Limb (tissue), 2 donors: Measurements from ENCODE around the gene EYA3.
A peak's percentile ranks its signal among the peaks of the same experiment; 100 is the strongest.

Experiments
- DNase-seq, 2 donors: peaks; one replicate each; pipeline ENCODE4 v3.0.0-alpha.2; 2016; ENCODE audit errors: extremely low spot score in 2 of 2

The EYA3 gene

GRCh38 chr1:28113242-28113572, 24.8 kb upstream of the EYA3 start:
- DNase-seq: no peak

DNA sequence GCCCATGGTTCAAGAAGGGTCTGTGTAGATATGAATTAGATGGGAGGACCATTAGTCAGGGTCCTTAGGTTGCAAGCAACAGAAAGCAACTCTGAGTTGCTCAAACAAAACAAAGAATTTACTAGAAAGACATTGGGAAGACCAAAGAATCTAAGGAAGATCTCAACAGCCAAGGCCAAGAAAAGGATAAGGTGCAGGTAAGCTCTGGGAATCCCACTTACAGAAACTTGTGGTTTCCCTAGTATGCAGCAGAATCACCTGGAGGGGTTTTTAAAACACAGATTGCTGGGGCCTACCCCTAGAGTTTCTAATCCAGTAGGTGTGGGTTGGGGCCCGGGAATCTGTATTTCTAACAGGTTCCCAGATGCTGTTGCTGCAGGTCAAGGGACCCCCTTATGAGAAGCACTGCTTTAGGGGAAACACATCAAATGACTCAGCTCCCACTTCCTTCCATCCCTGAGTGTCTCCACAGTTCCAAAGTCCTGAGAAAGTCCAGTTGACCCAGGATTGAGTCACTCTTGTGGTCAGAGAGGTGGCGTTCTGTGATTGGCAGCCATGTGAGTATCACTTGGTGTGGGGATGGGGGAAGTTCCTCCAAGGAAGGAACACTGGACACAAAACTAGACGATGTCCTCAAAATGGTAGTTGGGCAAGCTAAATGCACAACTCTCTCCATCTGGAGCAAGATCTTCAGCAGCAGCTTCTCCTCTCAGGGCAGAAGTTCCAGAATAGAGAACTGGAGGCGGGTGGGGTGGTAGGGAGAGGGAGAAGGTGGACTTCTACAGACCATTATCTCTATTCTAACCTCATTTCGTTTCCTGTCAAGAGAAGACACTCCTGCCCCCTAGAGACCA, 24.2 kb upstream of the EYA3 start:
- no peak for DNase-seq

DNA sequence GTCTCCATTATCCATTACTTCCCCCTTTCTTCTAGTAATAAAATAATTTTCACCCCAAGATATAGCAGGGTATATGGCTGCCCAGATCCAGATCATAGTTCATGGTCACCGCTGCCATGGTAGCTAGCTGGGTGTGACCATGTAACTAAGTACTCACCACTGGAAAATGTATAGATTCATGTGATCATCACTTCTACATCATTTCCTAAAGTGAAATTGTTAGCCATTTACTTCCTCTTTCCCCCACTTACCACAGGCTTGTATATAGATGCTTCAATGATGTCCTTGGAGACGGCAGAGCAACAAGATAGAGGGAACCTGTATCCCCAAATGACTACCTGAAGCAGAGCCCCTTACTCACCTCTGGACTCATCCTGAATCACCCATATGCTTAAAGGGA, 22.7 kb upstream of the EYA3 start:
- DNase-seq: no peak

GRCh38 chr1:28110555-28110954, 22.1 kb upstream of the EYA3 start:
- no peak for DNase-seq

GRCh38 chr1:28109639-28110038, 21.2 kb upstream of the EYA3 start:
- DNase-seq: no peak

DNA sequence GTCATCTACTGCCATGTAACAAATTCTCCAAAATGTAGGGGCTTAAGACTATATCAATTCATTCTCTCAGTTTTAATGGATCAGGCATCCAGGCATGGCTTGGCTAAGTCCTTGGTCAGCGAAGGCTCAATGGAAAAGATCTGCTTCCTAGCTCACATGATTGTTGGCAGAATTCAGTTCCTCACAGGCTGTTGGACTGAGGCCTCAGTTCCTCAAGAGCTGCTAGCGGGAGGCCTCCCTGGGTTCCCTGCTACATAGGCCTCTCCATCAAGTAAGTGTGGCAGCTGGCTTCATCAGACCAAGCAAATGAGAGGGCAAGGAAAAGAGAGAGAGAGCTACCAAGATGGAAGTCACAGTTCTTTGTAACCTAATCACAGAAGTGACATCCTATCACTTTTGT, 19.6 kb upstream of the EYA3 start:
- DNase-seq: no peak

DNA sequence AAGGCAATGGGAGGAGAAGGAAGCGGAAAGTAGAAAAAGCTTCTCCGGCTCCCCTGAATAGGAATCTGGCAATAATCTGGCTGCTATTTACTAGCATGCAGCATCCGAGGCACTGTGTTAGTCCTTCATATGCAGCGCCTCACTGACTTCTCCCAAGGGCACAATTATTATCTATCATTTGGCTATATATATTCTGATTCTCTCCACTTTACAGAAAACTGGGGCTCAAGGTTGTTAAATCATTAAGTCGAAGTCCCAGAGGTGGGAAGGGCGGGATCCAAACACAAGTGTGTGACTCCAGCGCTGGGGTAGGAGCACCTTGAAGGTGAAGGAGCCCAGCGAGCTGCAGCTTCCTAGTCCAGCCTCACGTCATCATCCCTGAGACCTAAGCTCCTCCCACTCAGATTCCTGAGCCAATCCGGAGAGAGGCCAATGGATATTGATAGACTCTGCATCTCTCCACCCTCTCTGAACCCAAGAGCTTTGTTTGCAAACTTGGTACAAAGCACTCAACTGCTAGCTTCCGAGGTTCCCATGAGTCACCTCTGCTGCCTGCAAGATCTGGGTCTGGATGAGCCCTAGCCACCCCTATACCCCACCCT, 16.6 kb upstream of the EYA3 start:
- DNase-seq: peak in 1 of 2 donors; percentile 39

GRCh38 chr1:28102189-28102588, 13.8 kb upstream of the EYA3 start:
- DNase-seq: no peak

DNA sequence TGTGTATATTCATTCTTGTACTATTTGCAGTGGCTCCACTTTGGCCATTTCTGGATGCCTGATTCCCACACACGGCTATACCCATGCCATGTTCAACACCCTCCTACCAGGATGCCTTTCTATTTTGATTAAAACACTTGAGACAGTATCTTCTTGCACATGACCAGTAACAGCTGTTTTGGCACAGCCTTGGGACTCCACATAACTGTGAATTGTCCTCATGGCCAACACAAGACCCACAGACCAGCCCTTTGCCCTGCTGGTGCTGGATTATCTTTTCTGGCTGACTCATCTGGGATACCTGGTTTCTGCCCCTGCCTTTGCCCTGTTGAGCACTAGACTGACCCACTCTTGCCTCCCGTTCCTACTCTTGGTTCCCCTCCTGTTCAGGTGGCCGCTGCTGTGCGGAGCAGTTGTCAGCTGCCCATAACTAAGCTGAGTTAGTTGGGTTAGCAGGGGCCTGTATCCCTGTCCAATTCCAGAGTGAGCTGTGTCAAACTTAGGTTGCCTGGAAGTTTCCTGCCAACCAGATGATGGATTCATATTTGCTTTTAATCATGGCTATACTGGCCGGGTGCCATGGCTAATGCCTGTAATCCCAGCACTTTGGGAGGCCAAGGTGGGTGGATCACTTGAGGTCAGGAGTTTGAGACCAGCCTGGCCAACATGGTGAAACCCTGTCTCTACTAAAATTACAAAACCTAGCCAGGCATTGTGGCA, 10.8 kb upstream of the EYA3 start:
- no peak for DNase-seq

- no peak for DNase-seq
Measured at GRCh38 chr1:28097100-28097472, 8.7 kb upstream of the EYA3 start.

GRCh38 chr1:28096210-28097099, 8.0 kb upstream of the EYA3 start:
- DNase-seq: no peak

GRCh38 chr1:28091043-28091781, 2.8 kb upstream of the EYA3 start:
- DNase-seq: peak in 1 of 2 donors; percentile 57

GRCh38 chr1:28087614-28088167, 719 bp downstream of the EYA3 start:
- no peak for DNase-seq

DNA sequence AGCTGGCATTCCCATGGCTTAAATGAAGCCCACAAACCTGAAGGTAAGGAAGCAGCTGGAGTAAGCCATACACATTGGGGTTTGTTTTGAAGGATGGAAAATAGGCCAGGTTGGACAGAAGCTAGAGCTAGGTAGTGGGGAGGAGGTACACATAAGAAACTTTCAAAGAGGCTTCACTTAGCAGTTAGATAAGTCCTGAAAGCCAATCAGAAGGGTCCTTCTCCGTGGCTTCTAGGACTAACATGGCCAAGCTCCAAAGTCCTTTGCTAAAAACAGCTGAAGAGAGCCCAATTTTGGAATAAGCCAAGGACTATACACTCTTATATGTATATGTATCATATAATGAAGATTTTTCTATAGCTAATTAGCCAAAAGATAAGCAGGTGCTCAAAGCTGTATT, 1.8 kb downstream of the EYA3 start:
- no peak for DNase-seq

DNA sequence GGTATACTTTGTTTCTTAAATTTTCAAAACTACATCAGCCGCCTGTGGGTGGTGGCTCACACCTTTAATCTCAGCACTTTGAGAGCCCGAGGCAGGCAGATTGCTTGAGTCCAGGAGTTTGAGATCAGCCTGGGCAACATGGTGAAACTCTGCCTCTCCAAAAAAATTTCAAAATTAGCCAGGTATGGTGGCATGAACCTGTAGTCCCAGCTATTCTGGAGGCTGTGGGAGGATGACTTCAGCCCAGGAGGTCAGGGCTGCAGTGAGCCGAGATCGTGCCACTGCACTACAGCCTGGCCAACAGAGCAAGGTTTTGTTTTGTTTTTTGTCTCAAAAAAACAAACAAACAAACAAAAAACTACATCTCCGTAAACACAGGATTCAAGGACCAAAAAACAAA, 3.3 kb downstream of the EYA3 start:
- no peak for DNase-seq

DNA sequence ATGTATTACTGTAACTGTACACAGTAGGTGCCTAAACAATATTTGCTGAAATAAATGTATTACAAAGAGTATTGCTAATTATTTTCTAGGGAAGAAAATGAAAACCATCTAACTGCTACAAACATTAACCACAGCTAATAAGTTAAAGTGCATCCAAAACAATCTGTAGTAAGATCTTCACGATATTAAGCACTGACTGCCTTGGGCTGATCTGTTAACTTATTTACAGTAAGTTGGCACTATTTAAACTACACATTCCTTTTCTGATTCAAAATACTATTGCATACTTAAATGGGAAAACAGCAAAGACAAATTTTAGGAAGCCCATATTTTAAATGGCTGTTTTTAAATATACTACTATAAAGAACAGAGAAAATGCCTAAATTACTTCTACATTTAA, 4.5 kb downstream of the EYA3 start:
- DNase-seq: no peak

- no peak for DNase-seq
Measured at GRCh38 chr1:28078680-28079626, 9.5 kb downstream of the EYA3 start.

- DNase-seq: no peak
Measured at GRCh38 chr1:28078262-28078661, 10.1 kb downstream of the EYA3 start.

GRCh38 chr1:28074892-28075511, 13.4 kb downstream of the EYA3 start:
- DNase-seq: no peak
